ENCODE results near the gene TTBK2. TPM values are rescaled to one million over a fixed set of nuclear protein-coding genes. Genes with fewer than 3 reads are reported as not detected.
"Not testable (repeated sequence)": the region's sequence is repeated elsewhere in the genome, so short reads cannot be mapped to it uniquely, and the experiment has no call there.

TTBK2 gene
- total RNA-seq: 7.2 and 9.9 TPM in 2 replicates

- DNase-seq (ENCODE audit: low read depth in 2 of 2): peak; percentile 99
Observed at GRCh38 chr15:42920519-42921341, at the start of gene TTBK2. TSS of gene TTBK2 (minus strand) at chr15:42920778. CDS start at chr15:42878617, 42,161 bp downstream.

GRCh38 chr15:42964476-42964875 is 43.9 kb upstream of the TTBK2 start:
- no peak for DNase-seq (ENCODE audit: low read depth in 2 of 2)

GRCh38 chr15:42955518-42955917 is 34.9 kb upstream of the TTBK2 start:
- DNase-seq (ENCODE audit: low read depth in 2 of 2): no peak

- no peak for DNase-seq (ENCODE audit: low read depth in 2 of 2)
Observed at GRCh38 chr15:42954291-42954690, 33.7 kb upstream of the TTBK2 start.

GRCh38 chr15:42948898-42949297 is 28.3 kb upstream of the TTBK2 start:
- DNase-seq (ENCODE audit: low read depth in 2 of 2): not testable (repeated sequence)

- no peak for DNase-seq (ENCODE audit: low read depth in 2 of 2)
Observed at GRCh38 chr15:42940527-42940926, 19.9 kb upstream of the TTBK2 start.

GRCh38 chr15:42939841-42940240 is 19.3 kb upstream of the TTBK2 start:
- DNase-seq (ENCODE audit: low read depth in 2 of 2): no peak

- no peak for DNase-seq (ENCODE audit: low read depth in 2 of 2)
Observed at GRCh38 chr15:42937143-42937542, 16.6 kb upstream of the TTBK2 start.

- DNase-seq (ENCODE audit: low read depth in 2 of 2): no peak
Observed at GRCh38 chr15:42933886-42934667, 13.5 kb upstream of the TTBK2 start.

- DNase-seq (ENCODE audit: low read depth in 2 of 2): peak in 1 of 2 donors; percentile 50
Observed at GRCh38 chr15:42932833-42933515, 12.4 kb upstream of the TTBK2 start.

- DNase-seq (ENCODE audit: low read depth in 2 of 2): no peak
Observed at GRCh38 chr15:42931702-42932486, 11.3 kb upstream of the TTBK2 start.

GRCh38 chr15:42929306-42929848 is 8.8 kb upstream of the TTBK2 start:
- DNase-seq (ENCODE audit: low read depth in 2 of 2): no peak

- peak in 1 of 2 donors; percentile 19 for DNase-seq (ENCODE audit: low read depth in 2 of 2)
Observed at GRCh38 chr15:42921342-42921731, 759 bp upstream of the TTBK2 start.

- peak; percentile 33 to 56 for DNase-seq (ENCODE audit: low read depth in 2 of 2)
Observed at GRCh38 chr15:42919799-42920518, 619 bp downstream of the TTBK2 start.

- DNase-seq (ENCODE audit: low read depth in 2 of 2): peak; percentile 3 to 40
Observed at GRCh38 chr15:42919308-42919707, 1.3 kb downstream of the TTBK2 start.

- no peak for DNase-seq (ENCODE audit: low read depth in 2 of 2)
Observed at GRCh38 chr15:42918047-42918446, 2.5 kb downstream of the TTBK2 start.

GRCh38 chr15:42915654-42916315 is 4.8 kb downstream of the TTBK2 start:
- no peak for DNase-seq (ENCODE audit: low read depth in 2 of 2)

- DNase-seq (ENCODE audit: low read depth in 2 of 2): no peak
Observed at GRCh38 chr15:42914728-42915497, 5.7 kb downstream of the TTBK2 start.

- DNase-seq (ENCODE audit: low read depth in 2 of 2): no peak
Observed at GRCh38 chr15:42911058-42911592, 9.5 kb downstream of the TTBK2 start.

All from lung microvascular endothelial cell (primary cell).